Endothelial cell of umbilical vein (primary cell): Measurements from ENCODE around the gene ECSIT.

Source experiments
- POLR2A ChIP-seq: IDR thresholded peaks from 2 replicates; pipeline ENCODE4 v1.6.1; 2012; ENCODE audit warnings: low read depth, mild to moderate bottlenecking, control low read depth, low read length
- TF ChIP-seq, protein P1 (sequence below), 2 donors: IDR thresholded peaks; 1 replicate in 1 of 2; 2 replicates in 1 of 2; pipeline ENCODE4 v1.5.1; 2011; ENCODE audit warnings: low read length in 2 of 2, mild to moderate bottlenecking in 2 of 2, moderate library complexity in 2 of 2, control low read depth in 1 of 2, inconsistent platforms in 1 of 2, low read depth in 1 of 2; ENCODE audit not compliant: insufficient read depth in 1 of 2; ENCODE audit errors: extremely low read depth in 1 of 2

DNA sequence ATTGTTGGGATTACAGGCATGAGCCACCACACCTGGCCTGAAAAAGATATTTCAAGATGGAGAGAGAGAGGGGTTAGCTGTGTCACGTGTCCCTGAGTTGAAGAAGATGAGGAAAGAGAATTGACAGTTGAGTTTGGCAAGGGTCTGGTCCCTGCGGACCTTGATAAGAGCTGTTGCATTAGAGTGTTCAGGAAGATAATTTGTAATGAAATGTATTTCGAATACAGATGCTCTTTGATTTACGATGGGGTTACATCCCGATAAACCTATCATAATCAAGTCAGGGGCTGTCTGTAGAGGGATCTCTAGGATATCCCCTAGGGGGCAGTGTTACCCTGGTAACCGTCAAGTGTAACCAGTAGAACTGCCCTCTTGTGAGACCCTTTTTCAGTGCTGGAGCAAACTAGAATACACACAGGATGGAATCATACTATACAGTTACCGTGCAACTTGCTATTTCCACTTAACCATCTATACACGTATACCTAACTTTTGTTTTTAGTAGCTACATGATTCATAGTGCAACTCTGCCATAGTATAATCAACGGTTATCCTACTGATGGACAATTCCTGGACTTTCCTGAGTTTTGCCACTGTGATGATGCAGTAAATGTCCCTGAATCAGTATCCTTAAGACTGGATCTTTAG, 31.6 kb upstream of the ECSIT start:
- TF ChIP-seq POLR2A = no peak
- TF ChIP-seq, protein P1, sequence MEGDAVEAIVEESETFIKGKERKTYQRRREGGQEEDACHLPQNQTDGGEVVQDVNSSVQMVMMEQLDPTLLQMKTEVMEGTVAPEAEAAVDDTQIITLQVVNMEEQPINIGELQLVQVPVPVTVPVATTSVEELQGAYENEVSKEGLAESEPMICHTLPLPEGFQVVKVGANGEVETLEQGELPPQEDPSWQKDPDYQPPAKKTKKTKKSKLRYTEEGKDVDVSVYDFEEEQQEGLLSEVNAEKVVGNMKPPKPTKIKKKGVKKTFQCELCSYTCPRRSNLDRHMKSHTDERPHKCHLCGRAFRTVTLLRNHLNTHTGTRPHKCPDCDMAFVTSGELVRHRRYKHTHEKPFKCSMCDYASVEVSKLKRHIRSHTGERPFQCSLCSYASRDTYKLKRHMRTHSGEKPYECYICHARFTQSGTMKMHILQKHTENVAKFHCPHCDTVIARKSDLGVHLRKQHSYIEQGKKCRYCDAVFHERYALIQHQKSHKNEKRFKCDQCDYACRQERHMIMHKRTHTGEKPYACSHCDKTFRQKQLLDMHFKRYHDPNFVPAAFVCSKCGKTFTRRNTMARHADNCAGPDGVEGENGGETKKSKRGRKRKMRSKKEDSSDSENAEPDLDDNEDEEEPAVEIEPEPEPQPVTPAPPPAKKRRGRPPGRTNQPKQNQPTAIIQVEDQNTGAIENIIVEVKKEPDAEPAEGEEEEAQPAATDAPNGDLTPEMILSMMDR (IDR thresholded peaks at IDR 0.05; ENCODE audit: extremely low read depth in 1 of 2, insufficient read depth in 1 of 2, low read depth in 1 of 2, low read length in 2 of 2) = peak; percentile 66 to 72
